Astrocyte (in vitro differentiated cells and primary cell): ENCODE measurements around the gene DPYSL3.

Experiments used
- CTCF ChIP-seq: IDR thresholded peaks from 2 replicates; pipeline ENCODE4 v1.5.1; 2011; ENCODE audit warnings: low read depth, mild to moderate bottlenecking, inconsistent platforms, low read length, moderate library complexity; ENCODE audit not compliant: insufficient read depth
- EZH2 ChIP-seq: IDR thresholded peaks from 2 replicates; pipeline ENCODE4 v1.6.1; 2012; ENCODE audit warnings: mild to moderate bottlenecking, low read length, inconsistent platforms; ENCODE audit not compliant: insufficient read depth

DNA sequence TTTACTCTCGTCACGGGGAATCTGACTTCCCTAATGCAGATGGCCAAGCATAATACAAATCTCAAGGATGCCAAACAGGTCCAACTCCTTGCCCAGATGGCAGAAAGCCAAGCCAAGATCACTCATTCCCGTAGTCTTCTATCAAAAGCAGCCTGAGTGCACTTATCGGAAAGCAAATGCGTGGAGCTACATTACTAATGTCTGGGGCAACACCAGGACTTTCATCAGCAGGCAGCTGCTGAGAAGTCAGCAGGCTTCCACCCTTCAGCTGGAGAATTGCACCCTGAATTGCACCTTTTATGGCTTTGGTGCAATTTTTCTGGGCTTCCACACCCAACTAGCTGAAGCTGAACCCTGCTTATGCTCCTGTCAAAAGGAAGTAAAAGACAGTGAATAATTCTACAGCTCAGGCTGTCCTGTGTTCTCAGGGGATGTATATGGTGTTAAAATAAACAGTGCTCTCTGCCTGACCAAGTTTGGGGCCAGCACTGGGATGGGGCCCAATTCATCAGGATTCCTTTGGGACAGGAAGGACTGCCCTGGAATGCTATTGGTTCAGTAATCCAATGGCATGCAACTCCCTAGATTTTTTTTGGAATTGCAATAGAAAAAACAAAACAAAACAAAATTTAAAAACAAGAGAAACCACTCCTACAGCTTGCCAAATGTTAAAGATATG, 92.6 kb downstream of the DPYSL3 start:
- no peak for TF ChIP-seq CTCF
- TF ChIP-seq EZH2, result no peak
